DLD1 (cell line): ENCODE measurements around the gene TNNT3.

ENCODE experiments used
- in situ Hi-C: cut with HindIII; loops from 2 replicates; pipeline ENCODE4 v1.10.0; 2017; ENCODE audit warnings: low sequenced_read_pairs

TNNT3 gene

GRCh38 chr11:1982873-1983600 lies 63.5 kb downstream of the TNNT3 start:
- in situ Hi-C loops = no loop called here

GRCh38 chr11:1983601-1983961 lies 64.1 kb downstream of the TNNT3 start:
- in situ Hi-C loops = no loop called here

- in situ Hi-C loops = no loop called here
Observed at GRCh38 chr11:1987024-1987423, 67.5 kb downstream of the TNNT3 start.

GRCh38 chr11:1988174-1988573 lies 68.7 kb downstream of the TNNT3 start:
- in situ Hi-C loops = no loop called here
